Progenitor cell of endocrine pancreas (in vitro differentiated cells): ENCODE measurements around the gene NUP210. TPM values are rescaled to one million over a fixed set of nuclear protein-coding genes. Genes with fewer than 3 reads are reported as not detected.

ENCODE experiments used
- DNase-seq: peaks from one replicate; pipeline ENCODE4 v3.0.0; 2021; ENCODE audit warnings: low spot score; ENCODE audit not compliant: unreplicated experiment
- H3K27ac Mint-ChIP-seq: 2 replicates; pipeline ENCODE4 v1.8.0; 2021; ENCODE audit warnings: mild to moderate bottlenecking, moderate library complexity, mixed read lengths
- H3K27me3 Mint-ChIP-seq: 2 replicates; pipeline ENCODE4 v1.8.0; 2021; ENCODE audit warnings: mixed read lengths
- H3K36me3 Mint-ChIP-seq: 2 replicates; pipeline ENCODE4 v1.8.0; 2022; ENCODE audit warnings: mixed read lengths; ENCODE audit not compliant: insufficient read depth
- H3K4me1 Mint-ChIP-seq: 2 replicates; pipeline ENCODE4 v1.8.0; 2021; ENCODE audit warnings: low read depth, mixed read lengths
- H3K4me3 Mint-ChIP-seq: 2 replicates; pipeline ENCODE4 v1.8.0; 2021; ENCODE audit warnings: low read depth, mild to moderate bottlenecking, moderate library complexity, mixed read lengths
- H3K9me3 Mint-ChIP-seq: 2 replicates; pipeline ENCODE4 v1.8.0; 2021; ENCODE audit warnings: low read depth, mixed read lengths
- CTCF ChIP-seq: fragments of 200-600 bp; sonication (generic); IDR thresholded peaks from one replicate; pipeline ENCODE4 v1.5.0; 2021; ENCODE audit warnings: antibody characterized with exemption, mild to moderate bottlenecking; ENCODE audit not compliant: unreplicated experiment
- total RNA-seq: library from RNA; stranded (reverse); gene quantifications from 2 replicates; pipeline ENCODE4 v1.2.1, GENCODE V29; 2021

NUP210 gene
- total RNA-seq, 1 donor from 2014 or later: 78.2 TPM

- Mint-ChIP-seq H3K4me3 (no peak overlapping the region), H3K27ac (peak overlapping the region; percentile 20), H3K27me3 (no peaks in the 10 kb centered on the region), H3K9me3 (peaks cover 3% of the 10 kb centered on the region), H3K36me3 (peaks cover 4% of the 10 kb centered on the region), H3K4me1 (no peaks in the 10 kb centered on the region)
- no peak for TF ChIP-seq CTCF
- no peak for DNase-seq
These were observed 13.9 kb downstream of the NUP210 start for GRCh38 chr3:13406190-13406589.

- DNase-seq: no peak
- Mint-ChIP-seq H3K9me3 (peaks cover 3% of the 10 kb centered on the region), H3K36me3 (peaks cover 4% of the 10 kb centered on the region), H3K4me1 (no peaks in the 10 kb centered on the region), H3K27me3 (no peaks in the 10 kb centered on the region), H3K27ac (no peak overlapping the region), H3K4me3 (no peak overlapping the region)
- TF ChIP-seq CTCF: no peak
These were observed 14.5 kb downstream of the NUP210 start for GRCh38 chr3:13405614-13406013.

- Mint-ChIP-seq H3K27ac (no peak overlapping the region), H3K4me1 (no peaks in the 10 kb centered on the region), H3K27me3 (no peaks in the 10 kb centered on the region), H3K36me3 (peaks cover 4% of the 10 kb centered on the region), H3K9me3 (peaks cover 3% of the 10 kb centered on the region), H3K4me3 (no peak overlapping the region)
- TF ChIP-seq CTCF: no peak
- no peak for DNase-seq
These were observed 15.3 kb downstream of the NUP210 start for GRCh38 chr3:13404626-13405452.

- Mint-ChIP-seq H3K27me3 (no peaks in the 10 kb centered on the region), H3K27ac (no peak overlapping the region), H3K36me3 (peaks cover 2% of the 10 kb centered on the region), H3K9me3 (peaks cover 3% of the 10 kb centered on the region), H3K4me3 (no peak overlapping the region), H3K4me1 (no peaks in the 10 kb centered on the region)
- no peak for TF ChIP-seq CTCF
- DNase-seq: no peak
These were observed 16.3 kb downstream of the NUP210 start for GRCh38 chr3:13403847-13404246.

GRCh38 chr3:13403213-13403819, 16.8 kb downstream of the NUP210 start:
- no peak for TF ChIP-seq CTCF
- peaks cover 2% of the 10 kb centered on the region for H3K36me3 Mint-ChIP-seq
- no peak overlapping the region for H3K27ac Mint-ChIP-seq
- H3K4me1 Mint-ChIP-seq: no peaks in the 10 kb centered on the region
- peaks cover 2% of the 10 kb centered on the region for H3K9me3 Mint-ChIP-seq
- no peak for DNase-seq
- H3K4me3 Mint-ChIP-seq: no peak overlapping the region
- H3K27me3 Mint-ChIP-seq: no peaks in the 10 kb centered on the region
